HepG2 (cell line): ENCODE results near the gene GALNT16. TPM values are rescaled to one million over a fixed set of nuclear protein-coding genes. Genes with fewer than 3 reads are reported as not detected.

Source experiments
- ATAD3A ChIP-seq: sonication (generic); formaldehyde crosslinking; IDR thresholded peaks from 2 replicates; pipeline ENCODE4 v1.4.0; 2020; ENCODE audit warnings: missing genetic modification reagents
- BRD4 ChIP-seq: sonication (generic); formaldehyde crosslinking; IDR thresholded peaks from 2 replicates; pipeline ENCODE4 v1.4.0; 2020; ENCODE audit warnings: missing genetic modification reagents
- ELK4 ChIP-seq: sonication (generic); formaldehyde crosslinking; IDR thresholded peaks from 2 replicates; pipeline ENCODE4 v1.9.0; 2021; ENCODE audit warnings: missing genetic modification reagents, borderline replicate concordance
- ETS1 ChIP-seq: sonication (generic); formaldehyde crosslinking; IDR thresholded peaks from 2 replicates; pipeline ENCODE4 v1.4.0; 2020; ENCODE audit warnings: missing genetic modification reagents
- FIP1L1 ChIP-seq: fragments of 200-400 bp; formaldehyde crosslinking; IDR thresholded peaks from 2 replicates; pipeline ENCODE4 v1.6.1; 2018; ENCODE audit warnings: low read depth, mild to moderate bottlenecking, low read length, moderate library complexity, borderline replicate concordance; ENCODE audit not compliant: insufficient read depth
- FOXA3 ChIP-seq: IDR thresholded peaks from 2 replicates; pipeline ENCODE4 v1.6.1; 2016; ENCODE audit warnings: missing genetic modification reagents, missing compliant biosample characterization
- GMEB2 ChIP-seq: IDR thresholded peaks from 2 replicates; pipeline ENCODE4 v1.6.1; 2016; ENCODE audit warnings: missing biosample characterization, missing genetic modification reagents, low read depth
- HNRNPUL1 ChIP-seq: fragments of 200-400 bp; formaldehyde crosslinking; IDR thresholded peaks from 2 replicates; pipeline ENCODE4 v1.6.1; 2017; ENCODE audit warnings: low read depth, mild to moderate bottlenecking, low read length, moderate library complexity
- MIXL1 ChIP-seq: IDR thresholded peaks from 2 replicates; pipeline ENCODE4 v1.6.1; 2016
- NFYB ChIP-seq: sonication (generic); formaldehyde crosslinking; IDR thresholded peaks from 2 replicates; pipeline ENCODE4 v1.4.0; 2020; ENCODE audit warnings: missing genetic modification reagents
- POGK ChIP-seq: sonication (generic); formaldehyde crosslinking; conservative IDR thresholded peaks from 2 replicates; pipeline ENCODE4 v1.8.0; 2022; ENCODE audit warnings: mild to moderate bottlenecking, moderate library complexity, missing genetic modification reagents
- RARG ChIP-seq: sonication (generic); formaldehyde crosslinking; IDR thresholded peaks from 2 replicates; pipeline ENCODE4 v1.4.0; 2020; ENCODE audit warnings: low read depth, mild to moderate bottlenecking, missing genetic modification reagents
- SP1 ChIP-seq, 2 experiments: fragments of 450-650 bp in 1 of 2; sonication (generic) in 1 of 2; formaldehyde crosslinking in 1 of 2; IDR thresholded peaks; 2 replicates each; pipeline versions ENCODE4 v1.4.0 to v1.6.1; 2016 to 2020; ENCODE audit warnings: missing genetic modification reagents in 1 of 2
- XRCC5 ChIP-seq: fragments of 200-400 bp; formaldehyde crosslinking; optimal IDR thresholded peaks from 2 replicates; pipeline ENCODE3; 2017; ENCODE audit warnings: mild to moderate bottlenecking, low read length
- ZBTB21 ChIP-seq: sonication (generic); formaldehyde crosslinking; IDR thresholded peaks from 2 replicates; pipeline ENCODE4 v1.4.0; 2020; ENCODE audit warnings: missing genetic modification reagents
- ZBTB46 ChIP-seq: sonication (generic); formaldehyde crosslinking; IDR thresholded peaks from 2 replicates; pipeline ENCODE4 v1.4.0; 2020; ENCODE audit warnings: mild to moderate bottlenecking, missing genetic modification reagents, borderline replicate concordance
- ZNF331 ChIP-seq: sonication (generic); formaldehyde crosslinking; IDR thresholded peaks from 2 replicates; pipeline ENCODE4 v1.4.0; 2020; ENCODE audit warnings: missing genetic modification reagents
- ZNF446 ChIP-seq: sonication (generic); formaldehyde crosslinking; IDR thresholded peaks from 2 replicates; pipeline ENCODE4 v1.5.0; 2020; ENCODE audit warnings: mild to moderate bottlenecking, missing genetic modification reagents
- ZNF841 ChIP-seq: sonication (generic); formaldehyde crosslinking; IDR thresholded peaks from 2 replicates; pipeline ENCODE4 v1.8.1; 2023; ENCODE audit warnings: missing genetic modification reagents, borderline replicate concordance
- polyA plus RNA-seq, 8 experiments: library from polyadenylated mRNA; depleted of rRNA in 3 of 8; stranded (reverse) in 7 of 8; unstranded in 1 of 8; fragments of >200 nt; fragmentation: Illumina TruSeq in 4 of 8; extraction: Trizol in 4 of 8; gene quantifications; 2 replicates each; pipeline versions ENCODE4 v1.2.1 to v1.2.3, GENCODE V29; 2011 to 2016; ENCODE audit warnings: low read depth in 4 of 8, missing spikeins in 1 of 8, mixed read lengths in 1 of 8; ENCODE audit not compliant: insufficient read depth in 1 of 8
- total RNA-seq, 5 experiments: library from RNA; depleted of rRNA; stranded (reverse); fragments of >200 nt; fragmentation: Illumina TruSeq; extraction: Trizol; gene quantifications; 2 replicates each; pipeline ENCODE4 v1.2.3, GENCODE V29; 2016; ENCODE audit warnings: low read depth in 1 of 5
- TF ChIP-seq, protein P1 (sequence below): sonication (generic); formaldehyde crosslinking; IDR thresholded peaks from 2 replicates; pipeline ENCODE4 v1.8.1; 2023; ENCODE audit warnings: mild to moderate bottlenecking, inconsistent platforms, moderate library complexity, missing genetic modification reagents, borderline replicate concordance

The GALNT16 gene
- total and polyA plus RNA-seq, 2 of the 13 experiments (the other 11 are each of a cell fraction or from before 2014, with no cell fraction given), result 0.54 to 0.82 TPM

- no peak for TF ChIP-seq RARG (CRISPR knock-in tag)
- TF ChIP-seq ZBTB46 (CRISPR knock-in tag), result no peak
- no peak for TF ChIP-seq SP1 (IDR thresholded peaks at IDR 0.05)
- peak; percentile 23 for TF ChIP-seq SP1 (CRISPR knock-in tag; IDR thresholded peaks at IDR 0.05)
- TF ChIP-seq ZNF446, result no peak
- TF ChIP-seq ELK4 (CRISPR knock-in tag), result no peak
- no peak for TF ChIP-seq POGK (CRISPR knock-in tag)
- TF ChIP-seq MIXL1 (CRISPR knock-in tag), result 0 out of 2 replicates have a peak, but pooled peaks have one; percentile 14
- TF ChIP-seq XRCC5, result peak; percentile 5
- TF ChIP-seq FIP1L1, result no peak
- TF ChIP-seq FOXA3 (CRISPR knock-in tag), result peak; percentile 19
- no peak for TF ChIP-seq ATAD3A (CRISPR knock-in tag)
- TF ChIP-seq ZNF331 (CRISPR knock-in tag), result 0 out of 2 replicates have a peak, but pooled peaks have one; percentile 17
- peak; percentile 23; the same call in 1 of the 2 replicates for TF ChIP-seq BRD4 (CRISPR knock-in tag)
- TF ChIP-seq ETS1 (CRISPR knock-in tag), result no peak
- TF ChIP-seq NFYB (CRISPR knock-in tag), result peak; percentile 54
- 0 out of 2 replicates have a peak, but pooled peaks have one; percentile 28 for TF ChIP-seq ZNF841 (CRISPR knock-in tag)
- TF ChIP-seq, protein P1, sequence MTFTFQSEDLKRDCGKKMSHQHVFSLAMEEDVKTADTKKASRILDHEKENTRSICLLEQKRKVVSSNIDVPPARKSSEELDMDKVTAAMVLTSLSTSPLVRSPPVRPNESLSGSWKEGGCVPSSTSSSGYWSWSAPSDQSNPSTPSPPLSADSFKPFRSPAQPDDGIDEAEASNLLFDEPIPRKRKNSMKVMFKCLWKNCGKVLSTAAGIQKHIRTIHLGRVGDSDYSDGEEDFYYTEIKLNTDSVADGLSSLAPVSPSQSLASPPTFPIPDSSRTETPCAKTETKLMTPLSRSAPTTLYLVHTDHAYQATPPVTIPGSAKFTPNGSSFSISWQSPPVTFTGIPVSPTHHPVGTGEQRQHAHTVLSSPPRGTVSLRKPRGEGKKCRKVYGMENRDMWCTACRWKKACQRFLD, result peak; percentile 47; the same call in 1 of the 2 replicates
- 0 out of 2 replicates have a peak, but pooled peaks have one; percentile 25 for TF ChIP-seq GMEB2
- TF ChIP-seq HNRNPUL1, result no peak
- TF ChIP-seq ZBTB21 (CRISPR knock-in tag), result peak; percentile 98
These were observed 138.3 kb downstream of the GALNT16 start, which contains the start of the genes ERH and SLC39A9 (continued) for GRCh38 chr14:69398053-69398817.
